HG03025 (cell line): Measurements from ENCODE around the gene ALG13.
"Not testable (repeated sequence)": the region's sequence is repeated elsewhere in the genome, so short reads cannot be mapped to it uniquely, and the experiment has no call there.

Experiments used
- ATAC-seq: cut with Tn5 transposase; IDR thresholded peaks from one replicate; pipeline ENCODE4 v1.9.1; 2021; ENCODE audit warnings: mild to moderate bottlenecking, moderate library complexity; ENCODE audit not compliant: unreplicated experiment, low FRiP score

ALG13 gene

DNA sequence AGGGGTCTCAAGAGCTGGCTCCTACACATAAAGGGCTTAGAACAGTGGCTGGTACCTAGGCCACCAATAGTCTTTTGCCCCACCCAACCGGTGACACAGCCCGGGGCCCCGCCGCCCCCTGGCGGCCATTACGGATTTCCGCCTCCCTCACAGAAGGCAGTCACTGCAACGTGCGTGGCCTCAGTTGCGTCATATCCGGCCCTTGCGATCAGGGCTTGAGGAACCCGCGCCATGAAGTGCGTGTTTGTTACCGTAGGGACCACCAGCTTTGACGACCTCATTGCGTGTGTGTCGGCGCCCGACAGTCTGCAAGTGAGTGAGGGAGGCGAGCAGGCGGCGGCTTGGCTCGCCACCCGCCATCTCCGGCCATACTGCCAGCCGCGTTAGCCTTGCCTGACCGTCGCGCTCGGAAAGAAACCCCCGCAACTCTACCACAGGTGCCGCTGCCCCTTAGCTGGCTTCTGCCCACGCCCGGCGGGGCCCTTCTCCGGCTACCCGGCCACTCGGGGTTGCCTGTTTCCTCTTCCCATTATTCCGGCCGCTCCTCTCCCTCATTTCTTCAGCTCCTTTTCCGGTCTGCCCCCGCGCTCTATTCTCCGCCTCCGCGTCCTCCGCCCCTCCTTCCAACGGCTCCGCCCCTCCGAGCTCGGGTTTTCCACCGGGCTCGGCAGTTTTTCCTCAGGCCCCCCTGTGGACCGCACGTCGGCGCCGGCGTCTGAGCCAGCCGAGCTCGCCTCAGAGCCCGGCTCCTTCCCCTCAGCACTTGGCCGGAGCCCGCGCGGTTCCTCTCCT is at the start of gene ALG13:
Gene ALG13 (plus strand): TSS at position 183 of the 792 bp plus-strand sequence. CDS start 49 bp downstream, at position 232.
- peak; percentile 94 for ATAC-seq

DNA sequence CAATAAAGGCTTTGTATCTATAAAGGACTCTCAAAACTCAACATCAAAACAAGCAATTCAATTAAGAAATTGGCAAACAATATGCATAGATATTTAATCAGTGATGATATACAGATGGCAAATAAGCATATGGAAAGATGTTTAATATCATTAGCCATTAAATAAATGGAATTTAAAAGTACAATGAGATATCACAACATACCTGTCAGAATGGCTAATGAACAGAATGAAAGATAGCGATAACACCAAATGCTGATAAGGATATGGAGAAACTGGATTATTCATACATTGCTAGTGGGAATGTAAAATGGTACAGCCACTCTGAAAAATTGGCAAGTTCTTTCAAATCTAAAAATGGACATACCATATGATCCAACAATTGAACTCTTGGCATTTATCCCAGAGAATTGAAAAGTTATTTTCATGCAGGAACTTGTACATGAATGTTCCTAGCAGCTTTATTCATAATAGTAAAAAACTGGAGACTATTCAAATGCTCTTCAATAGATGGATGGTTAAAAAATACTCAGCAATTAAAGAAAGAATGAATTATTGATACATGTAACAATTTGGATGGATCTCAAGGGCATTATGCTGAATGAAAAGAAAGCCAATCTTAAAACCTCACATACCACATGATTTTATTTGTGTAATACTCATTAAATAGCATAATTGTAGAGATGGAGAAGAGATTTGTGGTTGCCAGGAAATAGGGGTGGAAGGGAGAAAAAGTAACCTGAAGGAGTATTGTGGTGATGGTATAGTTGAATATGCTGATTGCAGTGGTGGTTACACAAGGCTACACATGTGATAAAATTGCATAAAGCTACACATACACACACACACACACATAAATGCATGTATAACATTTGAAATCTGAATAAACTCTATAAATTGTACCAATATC is 45.9 kb upstream of the ALG13 start:
- no peak for ATAC-seq

- ATAC-seq = no peak
Measured at GRCh38 chrX:111641969-111642368, 39.0 kb upstream of the ALG13 start.

GRCh38 chrX:111645165-111645564 is 35.8 kb upstream of the ALG13 start:
- not testable (repeated sequence) for ATAC-seq

GRCh38 chrX:111645607-111646006 is 35.4 kb upstream of the ALG13 start:
- no peak for ATAC-seq

DNA sequence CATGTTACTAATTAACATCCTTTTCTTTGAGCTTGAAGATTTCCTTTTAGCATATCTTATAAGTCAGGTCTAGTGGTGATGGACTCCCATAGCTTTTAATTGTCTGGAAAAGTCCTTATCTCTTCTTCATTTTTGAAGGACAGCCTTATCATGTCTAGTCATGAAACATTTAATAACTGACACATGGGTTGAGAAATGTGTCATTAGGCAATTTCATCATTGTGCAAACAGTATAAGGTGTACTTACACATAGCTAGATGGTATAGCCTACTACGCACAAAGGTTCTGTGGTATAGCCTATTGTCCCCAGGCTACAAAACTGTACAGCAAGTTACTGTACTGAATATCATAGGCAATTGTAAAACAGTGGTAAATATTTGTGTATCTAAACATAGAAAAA is 34.5 kb upstream of the ALG13 start:
- ATAC-seq = no peak

- ATAC-seq = no peak
Measured at GRCh38 chrX:111648802-111649201, 32.2 kb upstream of the ALG13 start.

- no peak for ATAC-seq
Measured at GRCh38 chrX:111649638-111650037, 31.3 kb upstream of the ALG13 start.

- ATAC-seq = no peak
Measured at GRCh38 chrX:111650845-111651244, 30.1 kb upstream of the ALG13 start.

DNA sequence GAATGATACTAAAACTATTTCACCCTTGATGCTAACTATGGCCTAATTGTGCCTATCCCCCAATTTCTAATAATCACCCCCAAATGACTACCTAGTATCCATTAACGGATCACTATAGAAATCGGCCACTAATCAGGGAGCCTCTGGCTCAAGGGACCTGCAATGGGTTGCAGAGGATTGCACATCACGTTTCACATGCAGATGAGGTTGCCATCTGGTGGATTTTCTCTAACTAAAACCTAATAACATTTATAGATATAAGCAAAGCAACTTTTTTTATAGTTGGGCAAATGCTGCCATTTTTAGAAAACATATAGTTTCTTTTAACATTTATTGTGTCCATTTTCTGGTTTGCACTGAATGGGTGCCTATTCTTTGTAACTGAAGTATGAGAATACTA is 28.3 kb upstream of the ALG13 start:
- no peak for ATAC-seq

DNA sequence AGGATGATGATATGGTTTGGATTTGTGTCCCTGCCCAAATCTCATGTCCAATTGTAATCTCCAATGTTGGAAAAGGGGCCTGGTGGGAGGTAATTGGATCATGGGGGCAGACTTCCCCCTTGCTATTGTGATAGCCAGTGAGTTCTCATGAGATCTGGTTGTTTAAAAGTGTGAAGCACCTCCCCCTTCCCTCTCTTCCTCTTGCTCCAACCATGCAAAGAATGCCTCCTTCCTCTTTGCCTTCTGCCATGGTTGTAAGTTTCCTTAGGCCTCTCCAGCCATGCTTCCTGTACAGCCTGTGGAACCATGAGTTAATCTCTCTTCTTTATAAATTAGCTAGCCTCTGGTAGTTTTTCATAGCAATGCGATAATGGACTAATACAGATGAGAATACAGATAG is 19.7 kb upstream of the ALG13 start:
- ATAC-seq = no peak

DNA sequence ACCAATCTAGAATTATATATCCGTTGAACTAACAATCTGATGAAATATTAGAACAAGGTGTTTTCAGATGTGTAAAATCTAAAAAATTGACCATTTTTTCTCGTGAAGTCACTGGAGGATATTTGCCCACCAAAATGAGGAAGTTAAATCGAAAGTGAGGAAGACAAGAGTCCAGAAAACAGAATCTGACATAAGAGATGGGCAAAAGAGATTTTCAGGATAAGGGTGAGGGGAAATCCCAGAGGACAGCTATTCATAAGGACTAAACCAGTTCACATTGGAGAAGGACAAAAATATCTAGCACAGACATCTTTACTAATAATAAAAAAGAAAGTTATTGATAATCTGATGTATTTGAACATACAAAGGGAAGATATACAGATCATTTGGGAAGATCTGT is 18.7 kb upstream of the ALG13 start:
- no peak for ATAC-seq

GRCh38 chrX:111671668-111672067 is 9.3 kb upstream of the ALG13 start:
- ATAC-seq = no peak

GRCh38 chrX:111687305-111687704 is 6.3 kb downstream of the ALG13 start:
- no peak for ATAC-seq

GRCh38 chrX:111695297-111695880 is 14.4 kb downstream of the ALG13 start:
- no peak for ATAC-seq

DNA sequence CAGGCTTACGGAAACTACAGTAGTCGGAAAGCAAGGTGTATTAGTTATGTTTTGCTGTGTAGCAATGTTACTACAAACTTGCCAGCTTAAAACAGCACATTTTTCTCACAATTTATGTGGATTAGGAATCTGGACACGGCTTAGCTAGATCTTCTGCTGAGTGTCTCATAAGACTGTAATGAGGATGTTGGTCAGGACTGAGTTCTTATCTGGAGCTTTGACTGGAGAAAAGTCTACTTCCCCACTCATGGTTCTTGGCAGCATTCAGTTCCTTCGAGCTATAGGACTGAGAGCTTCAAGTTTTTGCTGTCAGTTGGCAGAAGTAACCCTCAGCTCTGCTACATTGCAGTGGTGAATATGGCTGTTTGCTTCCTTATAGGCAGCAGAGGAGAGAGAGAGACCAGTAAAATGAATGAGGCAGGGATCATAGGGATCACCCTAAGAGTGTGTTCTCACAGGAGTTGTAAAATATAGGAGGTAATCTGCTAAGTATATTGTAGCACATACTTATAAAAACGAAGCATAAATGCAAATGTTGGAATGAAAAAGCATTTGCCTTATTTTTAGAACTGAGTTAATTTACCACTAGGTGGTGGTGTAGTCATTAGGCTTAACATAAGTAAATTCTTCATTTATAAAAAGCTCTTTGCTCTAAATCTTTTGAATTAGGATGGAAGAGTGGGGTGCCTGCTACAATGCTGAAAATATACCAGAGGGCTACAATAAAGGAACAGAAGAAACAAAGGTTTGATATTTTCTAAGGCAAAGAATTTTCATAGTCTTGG is 38.6 kb downstream of the ALG13 start:
- no peak for ATAC-seq

DNA sequence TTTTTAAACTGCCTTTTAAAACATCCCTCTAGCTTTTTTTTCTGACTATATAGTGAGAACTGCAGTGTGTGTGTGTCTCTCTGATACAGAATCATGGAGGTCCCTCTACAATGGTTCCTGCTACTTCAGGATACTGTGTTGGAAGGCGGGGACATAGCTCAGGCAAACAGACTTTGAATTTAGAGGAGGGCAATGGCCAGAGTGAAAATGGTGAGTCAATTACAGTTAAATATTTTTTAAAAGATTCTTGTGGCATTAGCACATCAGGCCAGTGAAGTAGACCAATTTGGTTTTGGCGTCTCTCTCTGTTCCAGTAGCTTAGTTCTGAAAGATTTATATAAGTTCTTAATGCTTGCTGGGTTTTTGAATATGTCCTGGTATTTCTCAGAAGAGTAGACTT is 47.1 kb downstream of the ALG13 start:
- no peak for ATAC-seq

GRCh38 chrX:111731351-111731750 is 50.4 kb downstream of the ALG13 start:
- ATAC-seq = no peak

DNA sequence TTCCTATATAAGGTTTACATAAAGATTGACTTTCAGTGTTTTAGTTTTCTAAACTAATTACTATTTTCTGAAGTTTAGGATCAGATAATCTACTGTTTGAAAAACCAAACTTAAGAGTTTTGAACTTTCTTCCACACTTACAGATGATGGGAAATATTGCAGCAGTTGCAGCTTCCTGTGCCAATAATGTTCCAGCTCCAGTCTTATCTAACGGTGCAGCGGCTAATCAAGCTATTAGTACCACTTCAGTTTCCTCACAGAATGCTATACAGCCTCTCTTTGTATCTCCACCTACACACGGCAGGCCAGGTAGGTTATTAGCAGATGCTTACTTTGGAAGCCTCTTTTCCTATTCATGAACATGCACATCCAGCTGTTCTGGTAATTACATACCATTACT is 55.6 kb downstream of the ALG13 start:
- ATAC-seq = no peak

- ATAC-seq = no peak
Measured at GRCh38 chrX:111742018-111742417, 61.0 kb downstream of the ALG13 start.
